IPS-15b (cell line): Measurements from ENCODE around the gene ZBED5.

ENCODE experiments used
- H3K27me3 ChIP-seq: one replicate; pipeline ENCODE4 v1.6.1; 2013; ENCODE audit warnings: low read length; ENCODE audit not compliant: control insufficient read depth, insufficient read depth
- H3K36me3 ChIP-seq: one replicate; pipeline ENCODE4 v1.6.1; 2013; ENCODE audit warnings: low read length; ENCODE audit not compliant: control insufficient read depth, insufficient read depth
- H3K4me1 ChIP-seq: one replicate; pipeline ENCODE4 v1.6.1; 2013; ENCODE audit warnings: mild to moderate bottlenecking, low read length; ENCODE audit not compliant: control insufficient read depth, insufficient read depth
- H3K4me3 ChIP-seq: one replicate; pipeline ENCODE4 v1.5.1; 2013; ENCODE audit warnings: low read depth, low read length
- H3K9ac ChIP-seq: one replicate; pipeline ENCODE4 v1.6.1; 2013; ENCODE audit warnings: low read depth, mild to moderate bottlenecking, low read length
- H3K9me3 ChIP-seq: one replicate; pipeline ENCODE4 v1.6.1; 2013; ENCODE audit warnings: mild to moderate bottlenecking, low read length; ENCODE audit not compliant: control insufficient read depth, insufficient read depth

ZBED5 gene

GRCh38 chr11:10857709-10858438, at the start of gene ZBED5:
TSS of gene ZBED5 (minus strand) at chr11:10858053. CDS start at chr11:10854945, 3,108 bp downstream.
- Histone ChIP-seq H3K9me3 (no peaks in the 10 kb centered on the region), H3K4me1 (peaks cover 3% of the 10 kb centered on the region), H3K4me3 (peak within 1 kb of the TSS; percentile 98), H3K27me3 (no peaks in the 10 kb centered on the region), H3K9ac (peak within 1 kb of the TSS; percentile 91), H3K36me3 (no peaks in the 10 kb centered on the region)

DNA sequence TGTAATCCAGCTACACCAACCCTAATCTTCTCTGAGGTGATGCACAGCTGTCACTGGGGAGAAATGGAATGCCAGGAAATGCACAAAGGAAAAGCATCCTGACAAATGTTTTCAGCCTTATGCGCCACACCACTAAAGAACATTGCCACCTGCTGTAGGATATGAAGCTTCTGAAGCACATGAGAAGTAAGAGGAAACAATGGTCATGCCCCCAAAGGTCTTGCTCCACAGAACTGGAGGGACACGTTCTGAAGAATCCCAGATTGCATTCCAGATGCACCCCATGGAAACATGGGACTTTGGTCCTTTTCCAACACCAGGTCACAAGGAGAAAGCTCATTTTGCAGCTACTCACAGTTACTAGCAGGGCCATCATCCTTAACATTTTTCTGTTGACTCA, 48.7 kb upstream of the ZBED5 start:
- H3K9me3 ChIP-seq = no peaks in the 10 kb centered on the region
- no peak overlapping the region for H3K4me3 ChIP-seq
- H3K4me1 ChIP-seq = peaks cover 2% of the 10 kb centered on the region
- H3K27me3 ChIP-seq = no peaks in the 10 kb centered on the region
- H3K36me3 ChIP-seq = no peaks in the 10 kb centered on the region
- H3K9ac ChIP-seq = no peak overlapping the region

GRCh38 chr11:10902301-10903063, 44.6 kb upstream of the ZBED5 start:
- H3K4me3 ChIP-seq = no peak overlapping the region
- no peaks in the 10 kb centered on the region for H3K36me3 ChIP-seq
- H3K9ac ChIP-seq = no peak overlapping the region
- H3K9me3 ChIP-seq = no peaks in the 10 kb centered on the region
- no peaks in the 10 kb centered on the region for H3K27me3 ChIP-seq
- H3K4me1 ChIP-seq = no peaks in the 10 kb centered on the region

- Histone ChIP-seq H3K9me3 (no peaks in the 10 kb centered on the region), H3K9ac (no peak overlapping the region), H3K4me3 (no peak overlapping the region), H3K27me3 (no peaks in the 10 kb centered on the region), H3K36me3 (no peaks in the 10 kb centered on the region), H3K4me1 (no peaks in the 10 kb centered on the region)
These were observed 43.0 kb upstream of the ZBED5 start for GRCh38 chr11:10900681-10901415.

- Histone ChIP-seq H3K9me3 (no peaks in the 10 kb centered on the region), H3K36me3 (no peaks in the 10 kb centered on the region), H3K4me3 (no peak overlapping the region), H3K9ac (no peak overlapping the region), H3K4me1 (no peaks in the 10 kb centered on the region), H3K27me3 (no peaks in the 10 kb centered on the region)
These were observed 41.4 kb upstream of the ZBED5 start for GRCh38 chr11:10899121-10899830.

GRCh38 chr11:10898763-10899025, 40.8 kb upstream of the ZBED5 start:
- Histone ChIP-seq H3K36me3 (no peaks in the 10 kb centered on the region), H3K9ac (no peak overlapping the region), H3K4me1 (no peaks in the 10 kb centered on the region), H3K27me3 (no peaks in the 10 kb centered on the region), H3K9me3 (no peaks in the 10 kb centered on the region), H3K4me3 (no peak overlapping the region)

DNA sequence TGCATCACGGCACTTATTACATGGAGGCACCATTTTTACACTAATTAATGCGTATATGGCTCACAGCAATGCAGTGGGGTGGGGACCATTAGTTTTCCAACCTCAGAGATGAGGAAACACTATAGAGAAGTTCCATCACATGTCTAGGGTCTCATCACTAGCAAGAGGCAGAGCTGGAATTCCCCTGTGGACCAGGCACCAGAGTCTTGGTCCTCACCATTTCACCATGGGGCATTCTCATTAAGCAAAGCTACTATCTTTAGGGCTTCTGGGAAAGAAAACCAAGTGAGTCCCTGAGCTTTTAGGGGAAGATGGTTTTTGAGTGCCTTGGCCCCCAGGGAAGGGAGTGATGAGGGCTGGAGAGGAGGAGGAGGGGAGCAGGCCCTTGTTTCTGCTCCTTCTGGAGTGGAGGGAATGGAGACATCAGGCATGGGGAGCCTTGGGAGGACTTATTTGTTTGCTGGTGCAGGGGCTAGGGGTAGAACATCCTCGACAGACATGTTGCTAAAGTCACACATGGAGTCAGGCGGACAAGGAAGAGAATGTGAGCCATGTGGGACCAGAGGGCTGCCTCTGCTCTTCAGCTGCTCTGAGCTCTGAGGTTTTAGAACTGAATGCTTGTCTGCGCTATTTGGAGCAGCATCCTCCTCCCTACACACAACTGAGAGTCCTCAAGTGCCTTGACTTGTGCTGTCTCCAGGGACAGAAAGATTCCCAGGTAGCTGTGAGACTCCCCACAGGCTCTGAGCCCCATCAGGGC, 40.3 kb upstream of the ZBED5 start:
- H3K9ac ChIP-seq = no peak overlapping the region
- no peak overlapping the region for H3K4me3 ChIP-seq
- no peaks in the 10 kb centered on the region for H3K4me1 ChIP-seq

GRCh38 chr11:10897150-10897549, 39.3 kb upstream of the ZBED5 start:
- Histone ChIP-seq H3K27me3 (no peaks in the 10 kb centered on the region), H3K9me3 (no peaks in the 10 kb centered on the region), H3K36me3 (no peaks in the 10 kb centered on the region), H3K4me3 (no peak overlapping the region), H3K4me1 (no peaks in the 10 kb centered on the region), H3K9ac (no peak overlapping the region)

More for the DNA sequence above, 40.3 kb upstream of the ZBED5 start:
- Histone ChIP-seq H3K27me3 (no peaks in the 10 kb centered on the region), H3K36me3 (no peaks in the 10 kb centered on the region), H3K9me3 (no peaks in the 10 kb centered on the region)

DNA sequence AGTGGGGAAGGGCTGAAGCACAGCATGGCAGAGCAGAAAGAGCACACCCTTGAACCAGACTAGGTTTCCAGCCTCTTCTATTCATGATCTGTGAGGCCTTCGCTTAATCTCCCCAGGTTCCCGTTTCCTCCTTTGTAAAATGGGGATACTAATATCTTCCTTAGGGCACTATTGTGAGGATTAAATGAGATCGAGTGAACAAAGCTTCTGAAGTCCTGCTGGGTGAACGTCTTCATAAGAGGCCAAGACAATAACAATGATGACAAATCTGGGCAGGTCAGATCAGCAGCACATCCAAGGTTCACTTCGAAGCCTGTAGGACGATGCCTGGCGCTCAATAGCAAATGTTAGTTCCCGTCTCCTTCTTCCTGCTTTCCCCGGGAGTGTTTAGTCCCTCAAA, 38.6 kb upstream of the ZBED5 start:
- Histone ChIP-seq H3K27me3 (no peaks in the 10 kb centered on the region), H3K4me3 (no peak overlapping the region), H3K4me1 (no peaks in the 10 kb centered on the region), H3K36me3 (no peaks in the 10 kb centered on the region), H3K9me3 (no peaks in the 10 kb centered on the region), H3K9ac (no peak overlapping the region)

DNA sequence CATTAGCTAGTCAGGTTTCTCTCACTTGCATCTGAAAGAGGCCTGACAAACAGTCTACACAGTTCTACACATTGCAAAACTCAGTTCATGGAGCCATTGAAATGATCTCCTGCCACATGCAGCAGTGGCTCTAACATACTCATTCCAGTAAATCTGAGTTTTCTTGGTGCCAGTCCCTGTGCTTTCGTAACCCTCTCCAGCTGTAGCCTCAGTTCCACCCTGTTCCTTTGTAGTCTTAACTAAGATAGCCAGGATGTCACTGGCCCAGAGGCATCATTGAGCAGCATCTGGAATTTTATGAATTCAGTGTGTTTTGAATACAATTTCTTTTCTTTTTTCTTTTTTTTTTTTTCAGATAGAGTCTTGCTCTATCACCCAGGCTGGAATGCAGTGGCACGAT, 37.4 kb upstream of the ZBED5 start:
- H3K9ac ChIP-seq = no peak overlapping the region

DNA sequence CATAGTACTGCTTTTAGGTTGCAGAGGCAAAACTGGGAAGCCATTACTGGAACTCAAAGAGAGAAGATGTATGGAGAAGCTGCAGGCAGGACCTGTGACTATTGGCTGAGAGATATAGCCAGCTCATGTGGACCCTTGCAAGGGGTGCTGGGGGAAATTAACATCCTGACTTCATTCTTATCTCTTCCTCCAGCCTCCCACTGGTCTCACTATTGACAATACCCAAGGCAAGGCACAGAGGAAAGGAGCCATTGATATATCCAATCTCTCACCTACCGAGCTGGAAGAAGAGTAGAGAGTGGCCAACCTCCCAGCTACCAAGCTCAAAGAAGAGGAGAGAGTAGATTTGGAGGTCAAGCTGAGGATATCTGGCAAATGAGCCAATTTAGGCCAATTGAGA, 36.8 kb upstream of the ZBED5 start:
- no peaks in the 10 kb centered on the region for H3K36me3 ChIP-seq
- no peaks in the 10 kb centered on the region for H3K4me1 ChIP-seq
- no peak overlapping the region for H3K4me3 ChIP-seq
- no peaks in the 10 kb centered on the region for H3K9me3 ChIP-seq
- no peak overlapping the region for H3K9ac ChIP-seq
- H3K27me3 ChIP-seq = no peaks in the 10 kb centered on the region

More for the DNA sequence above, 37.4 kb upstream of the ZBED5 start:
- Histone ChIP-seq H3K4me1 (no peaks in the 10 kb centered on the region), H3K9me3 (no peaks in the 10 kb centered on the region), H3K27me3 (no peaks in the 10 kb centered on the region), H3K4me3 (no peak overlapping the region), H3K36me3 (no peaks in the 10 kb centered on the region)
